ENCODE measurements around the gene CBLN3. TPM values are rescaled to one million over a fixed set of nuclear protein-coding genes. Genes with fewer than 3 reads are reported as not detected.

CBLN3 gene
- polyA plus RNA-seq, 3 donors: 0.07 to 1.1 TPM; not detected in 1

- WGBS (ENCODE audit: insufficient coverage): 95% methylated on average over 4 of the region's 6 CpGs
- intact Hi-C loops (cut with micrococcal nuclease): loop anchor here in 1 of 2 donors (5.0 kb wide), 1 partner anchor 37 kb away; no protein-coding TSS in a partner anchor
- Mint-ChIP-seq H3K9me3 (no peaks in the 10 kb centered on the region), H3K36me3 (no peaks in the 10 kb centered on the region), H3K27ac (no peak overlapping the region), H3K4me3 (no peak overlapping the region), H3K27me3 (ENCODE audit: low read depth in 3 of 3) (peaks cover 0 to 4% (median 2%) of the 10 kb centered on the region in 3 donors), H3K4me1 (no peaks in the 10 kb centered on the region)
- no peak overlapping the region for H3K4me2 ChIP-seq (replicated peaks; ENCODE audit: extremely low read depth, low read length, poor library complexity, severe bottlenecking)
- H3K27me3 ChIP-seq (ENCODE audit: control insufficient read depth in 2 of 2, insufficient read depth in 2 of 2, low read length in 2 of 2): no peaks in the 10 kb centered on the region
- H3K9ac ChIP-seq (ENCODE audit: insufficient read depth, low read length, poor library complexity, severe bottlenecking): no peak overlapping the region
- no peak for TF ChIP-seq CTCF (IDR thresholded peaks at IDR 0.05)
- no peaks in the 10 kb centered on the region for H4K20me1 ChIP-seq (ENCODE audit: insufficient read depth, low read length)
- H3K79me2 ChIP-seq (ENCODE audit: insufficient read depth, low read length): no peaks in the 10 kb centered on the region
- no peaks in the 10 kb centered on the region for H3K9me3 ChIP-seq (replicated peaks in 1 of 2; ENCODE audit: control insufficient read depth in 1 of 2, insufficient read depth in 1 of 2, low read length in 2 of 2)
- H3K27ac ChIP-seq (ENCODE audit: low read depth in 1 of 2, low read length in 2 of 2): no peak overlapping the region
- H2AFZ ChIP-seq (ENCODE audit: insufficient read depth, low read depth, low read length, poor library complexity, severe bottlenecking): no peak overlapping the region
- H3K4me1 ChIP-seq (ENCODE audit: control insufficient read depth in 1 of 2, insufficient read depth in 2 of 2, low read length in 2 of 2): no peaks in the 10 kb centered on the region
- no peaks in the 10 kb centered on the region for H3K36me3 ChIP-seq (replicated peaks in 1 of 2; ENCODE audit: control insufficient read depth in 1 of 2, insufficient read depth in 2 of 2, low read length in 2 of 2)
- no peak for DNase-seq
- no peak overlapping the region for H3K4me3 ChIP-seq (replicated peaks in 1 of 3; ENCODE audit: low read depth in 2 of 3, low read length in 3 of 3)
Observed at GRCh38 chr14:24409192-24409591, 20.3 kb downstream of the CBLN3 start.

GRCh38 chr14:24408764-24409163 is 20.7 kb downstream of the CBLN3 start:
- H3K4me1 Mint-ChIP-seq: no peaks in the 10 kb centered on the region
- peaks cover 0 to 4% (median 2%) of the 10 kb centered on the region in 3 donors for H3K27me3 Mint-ChIP-seq (ENCODE audit: low read depth in 3 of 3)
- H3K27me3 ChIP-seq (ENCODE audit: control insufficient read depth in 2 of 2, insufficient read depth in 2 of 2, low read length in 2 of 2): no peaks in the 10 kb centered on the region

More at GRCh38 chr14:24408764-24409163, 20.7 kb downstream of the CBLN3 start:
- no peak overlapping the region for H2AFZ ChIP-seq (ENCODE audit: insufficient read depth, low read depth, low read length, poor library complexity, severe bottlenecking)
- no peaks in the 10 kb centered on the region for H3K79me2 ChIP-seq (ENCODE audit: insufficient read depth, low read length)
- intact Hi-C loops (cut with micrococcal nuclease): loop anchor here in 1 of 2 donors (5.0 kb wide), 1 partner anchor 36 kb away; no protein-coding TSS in a partner anchor
- H3K36me3 ChIP-seq (replicated peaks in 1 of 2; ENCODE audit: control insufficient read depth in 1 of 2, insufficient read depth in 2 of 2, low read length in 2 of 2): no peaks in the 10 kb centered on the region
- Mint-ChIP-seq H3K36me3 (no peaks in the 10 kb centered on the region), H3K9me3 (no peaks in the 10 kb centered on the region), H3K27ac (no peak overlapping the region), H3K4me3 (no peak overlapping the region)
- H3K27ac ChIP-seq (ENCODE audit: low read depth in 1 of 2, low read length in 2 of 2): no peak overlapping the region
- no peak for TF ChIP-seq CTCF (IDR thresholded peaks at IDR 0.05)
- DNase-seq: no peak
- 27% methylated on average over 3 of the region's 3 CpGs for WGBS (ENCODE audit: insufficient coverage)
- H3K4me2 ChIP-seq (replicated peaks; ENCODE audit: extremely low read depth, low read length, poor library complexity, severe bottlenecking): no peak overlapping the region
- H3K4me1 ChIP-seq (ENCODE audit: control insufficient read depth in 1 of 2, insufficient read depth in 2 of 2, low read length in 2 of 2): no peaks in the 10 kb centered on the region
- H4K20me1 ChIP-seq (ENCODE audit: insufficient read depth, low read length): no peaks in the 10 kb centered on the region
- no peak overlapping the region for H3K4me3 ChIP-seq (replicated peaks in 1 of 3; ENCODE audit: low read depth in 2 of 3, low read length in 3 of 3)
- H3K9ac ChIP-seq (ENCODE audit: insufficient read depth, low read length, poor library complexity, severe bottlenecking): no peak overlapping the region
- no peaks in the 10 kb centered on the region for H3K9me3 ChIP-seq (replicated peaks in 1 of 2; ENCODE audit: control insufficient read depth in 1 of 2, insufficient read depth in 1 of 2, low read length in 2 of 2)
